CMK (cell line): Measurements from ENCODE around the gene PABPC1L2A.
"Not testable (repeated sequence)": the region's sequence is repeated elsewhere in the genome, so short reads cannot be mapped to it uniquely, and the experiment has no call there.

Experiments used
- DNase-seq: peaks from one replicate; pipeline ENCODE4 v3.0.0-alpha.2; 2010; ENCODE audit warnings: low read depth

PABPC1L2A gene

DNA sequence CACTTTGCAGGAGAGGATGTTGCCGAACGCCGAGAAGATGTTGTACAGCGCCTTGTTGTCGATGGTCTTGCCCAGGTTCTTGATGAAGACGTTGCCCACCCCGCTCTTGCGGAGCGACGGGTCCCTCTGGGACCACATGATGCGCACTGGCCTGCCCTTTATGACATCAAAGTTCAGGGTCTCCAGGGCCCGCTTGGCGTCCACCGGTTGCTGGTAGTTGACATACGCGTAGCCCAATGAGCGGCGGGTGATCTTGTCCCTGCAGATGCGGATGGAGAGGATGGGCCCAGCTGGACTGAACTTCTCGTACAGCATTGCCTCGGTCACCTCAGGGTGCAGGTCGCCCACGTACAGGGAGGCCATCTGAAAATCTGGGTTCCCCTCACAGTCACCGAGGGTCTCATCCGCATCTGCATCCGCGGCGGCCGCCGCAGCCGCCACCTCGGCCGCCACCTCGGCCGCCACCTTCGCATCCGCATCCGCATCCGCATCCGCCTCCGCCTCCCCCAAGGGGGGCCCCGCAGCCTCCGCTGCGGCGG lies at the start of gene PABPC1L2A:
Gene PABPC1L2A, minus strand, starts transcription at position 489 of the 539 bp plus-strand sequence. Its CDS starts 126 bp downstream, at position 363.
- not testable (repeated sequence) for DNase-seq

DNA sequence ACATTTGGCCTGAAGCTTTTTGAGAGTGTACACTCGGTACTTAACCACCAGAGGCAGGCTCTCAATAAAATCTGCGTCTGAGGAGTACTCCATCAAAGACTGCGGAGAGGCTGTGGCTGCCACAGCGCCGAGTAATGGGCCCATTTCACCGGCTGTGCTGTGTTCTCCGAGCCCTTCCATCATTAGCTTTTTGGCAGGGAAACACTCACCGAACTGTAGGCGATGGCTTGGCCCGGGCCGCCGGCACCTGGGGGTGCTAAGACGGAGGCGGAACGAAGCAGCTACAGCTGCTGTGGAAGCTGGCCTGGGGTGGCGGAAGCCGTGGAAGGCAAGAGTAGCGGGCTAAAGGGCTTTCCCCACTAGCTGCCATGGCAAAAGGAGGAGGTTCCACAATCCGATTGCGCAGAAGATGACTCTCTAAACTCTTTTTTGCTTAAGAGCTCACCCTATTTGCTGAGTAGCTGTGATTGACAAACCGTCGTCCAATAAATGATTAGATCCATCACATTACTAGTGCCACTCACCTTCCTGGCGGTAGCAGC lies 48.5 kb upstream of the PABPC1L2A start:
- no peak for DNase-seq

DNA sequence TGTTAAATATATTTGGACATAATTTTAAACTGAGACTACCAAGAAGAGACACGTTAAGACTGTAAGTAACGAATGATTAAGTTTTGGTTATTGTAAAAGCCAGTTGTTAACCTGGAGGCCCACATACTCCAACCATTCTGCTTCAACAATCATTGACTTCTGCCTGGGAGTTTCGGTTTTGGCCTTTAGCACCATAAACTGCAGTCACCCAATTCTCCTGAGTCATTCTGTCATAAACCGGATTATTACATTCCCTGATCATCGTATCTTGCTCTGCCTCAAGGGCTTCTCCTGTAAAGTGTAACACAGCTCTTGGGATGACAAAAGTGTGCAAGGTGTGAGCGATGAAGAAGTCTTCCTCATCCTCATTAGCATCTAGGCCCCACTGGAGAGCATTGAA lies 46.9 kb upstream of the PABPC1L2A start:
- DNase-seq: no peak

DNA sequence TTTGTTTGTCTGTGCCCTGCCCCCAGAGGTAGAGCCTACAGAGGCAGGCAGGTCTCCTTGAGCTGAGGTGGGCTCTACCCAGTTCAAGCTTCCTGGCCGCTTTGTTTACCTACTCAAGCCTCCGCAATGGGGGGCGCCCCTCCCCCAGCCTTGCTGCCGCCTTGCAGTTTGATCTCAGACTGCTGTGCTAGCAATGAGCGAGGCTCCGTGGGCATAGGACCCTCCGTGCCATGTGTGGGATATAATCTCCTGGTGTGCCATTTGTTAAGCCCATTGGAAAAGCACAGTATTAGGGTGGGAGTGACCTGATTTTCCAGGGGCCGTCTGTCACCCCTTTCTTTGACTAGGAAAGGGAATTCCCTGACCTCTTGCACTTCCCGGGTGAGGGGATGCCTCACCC lies 20.2 kb upstream of the PABPC1L2A start:
- not testable (repeated sequence) for DNase-seq

DNA sequence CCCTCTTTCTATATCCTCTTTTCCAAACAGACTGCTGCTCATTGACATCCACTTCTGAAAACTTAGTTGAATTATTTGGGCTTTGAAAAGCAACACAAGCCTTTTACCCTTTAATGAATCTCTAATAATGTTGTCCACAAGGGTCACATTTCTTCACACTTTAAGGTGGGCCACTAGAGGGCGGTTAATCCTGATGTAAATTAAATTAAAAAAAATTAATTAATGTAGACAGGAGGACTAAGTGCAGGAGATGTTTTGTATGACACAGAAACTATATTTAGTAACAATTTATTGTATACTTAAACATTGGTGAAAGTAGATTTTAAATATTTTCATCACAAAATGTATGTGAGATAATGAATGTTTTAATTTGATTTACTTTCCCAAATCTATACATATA lies 7.5 kb upstream of the PABPC1L2A start:
- not testable (repeated sequence) for DNase-seq

DNA sequence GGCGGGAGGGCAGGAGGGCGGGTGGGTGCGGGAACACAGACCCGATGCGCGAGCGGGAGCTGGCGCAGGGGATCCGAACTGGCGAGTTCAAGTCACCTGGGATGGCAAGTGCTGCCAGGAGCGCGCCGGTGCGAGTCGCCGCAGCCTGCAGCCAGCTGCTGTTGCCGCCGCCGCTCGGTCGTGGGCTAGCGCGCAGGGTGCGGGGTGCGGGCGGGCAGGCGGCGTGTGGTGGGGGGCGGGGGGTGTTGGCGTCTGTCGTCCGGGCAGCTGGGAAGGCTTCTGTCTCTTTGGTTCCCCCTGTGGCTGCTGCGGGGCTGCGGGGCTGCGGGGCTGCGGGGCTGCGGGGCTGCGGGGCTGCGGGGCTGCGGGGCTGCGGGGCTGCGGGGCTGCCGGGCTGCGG lies 572 bp upstream of the PABPC1L2A start:
- DNase-seq: not testable (repeated sequence)

DNA sequence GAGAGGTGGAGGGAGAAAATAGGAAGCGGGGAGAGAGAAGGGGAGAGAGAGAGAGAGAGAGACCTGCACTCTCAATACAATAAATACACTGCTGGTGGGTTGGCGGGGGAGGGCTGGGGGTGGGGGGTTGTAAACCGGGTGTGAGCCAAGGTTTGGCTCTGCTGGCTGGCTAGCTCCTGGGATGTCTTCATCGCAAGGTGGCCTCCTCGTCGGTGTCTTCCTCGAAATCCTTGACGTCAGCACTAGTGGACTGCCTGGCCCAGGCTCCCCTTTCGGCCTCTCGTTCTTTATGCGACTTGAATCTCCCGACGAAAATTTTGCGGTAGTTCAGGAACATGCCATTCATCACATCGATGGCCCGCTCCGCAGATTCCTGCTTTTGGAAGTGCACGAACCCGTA lies 715 bp downstream of the PABPC1L2A start:
- not testable (repeated sequence) for DNase-seq

DNA sequence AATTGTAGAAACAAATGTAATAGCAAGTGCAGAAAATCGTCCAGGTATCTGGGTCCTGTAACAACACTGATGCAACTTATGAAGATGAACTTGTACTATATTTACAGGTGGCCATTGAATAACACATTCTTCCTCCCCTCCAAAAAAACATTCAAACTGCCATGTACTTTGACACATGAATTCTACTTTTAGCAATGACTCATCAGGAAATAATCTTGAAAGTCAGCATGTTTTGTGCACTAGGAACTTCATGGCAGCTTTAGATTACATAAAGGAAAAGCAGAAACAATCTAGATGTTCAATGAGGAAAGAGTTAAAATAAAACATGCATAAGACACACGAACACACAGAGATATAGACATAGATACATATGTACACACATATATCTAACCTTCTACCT lies 2.5 kb downstream of the PABPC1L2A start:
- DNase-seq: no peak

DNA sequence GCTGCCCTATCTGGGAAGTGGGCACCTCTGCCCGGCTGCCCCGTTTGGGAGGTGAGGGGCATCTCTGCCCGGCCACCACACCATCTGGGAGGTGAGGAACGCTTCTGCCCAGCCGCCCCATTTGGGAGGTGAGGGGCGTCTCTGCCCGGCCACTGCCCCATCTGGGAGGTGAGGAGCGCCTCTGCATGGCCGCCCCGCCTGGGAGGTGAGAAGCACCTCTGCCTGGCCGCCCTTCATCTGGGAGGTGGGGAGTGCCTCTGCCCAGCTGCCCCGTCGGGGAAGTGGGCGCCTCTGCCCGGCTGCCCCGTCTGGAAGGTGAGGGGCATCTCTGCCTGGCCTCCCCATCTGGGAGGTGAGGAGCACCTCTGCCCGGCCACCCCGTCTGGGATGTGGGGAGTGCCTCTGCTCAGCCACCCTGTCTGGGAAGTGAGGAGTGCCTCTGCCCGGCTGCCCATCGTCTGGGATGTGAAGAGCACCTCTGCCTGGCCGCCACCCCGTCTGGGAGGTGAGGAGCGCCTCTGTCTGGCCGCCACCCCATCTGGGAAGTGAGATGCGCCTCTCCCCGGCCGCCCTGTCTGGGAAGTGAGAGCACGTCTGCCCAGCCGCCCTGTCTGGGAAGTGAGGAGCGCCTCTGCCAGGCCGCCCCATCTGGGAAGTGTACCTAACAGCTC lies 9.8 kb downstream of the PABPC1L2A start:
- DNase-seq: no peak

DNA sequence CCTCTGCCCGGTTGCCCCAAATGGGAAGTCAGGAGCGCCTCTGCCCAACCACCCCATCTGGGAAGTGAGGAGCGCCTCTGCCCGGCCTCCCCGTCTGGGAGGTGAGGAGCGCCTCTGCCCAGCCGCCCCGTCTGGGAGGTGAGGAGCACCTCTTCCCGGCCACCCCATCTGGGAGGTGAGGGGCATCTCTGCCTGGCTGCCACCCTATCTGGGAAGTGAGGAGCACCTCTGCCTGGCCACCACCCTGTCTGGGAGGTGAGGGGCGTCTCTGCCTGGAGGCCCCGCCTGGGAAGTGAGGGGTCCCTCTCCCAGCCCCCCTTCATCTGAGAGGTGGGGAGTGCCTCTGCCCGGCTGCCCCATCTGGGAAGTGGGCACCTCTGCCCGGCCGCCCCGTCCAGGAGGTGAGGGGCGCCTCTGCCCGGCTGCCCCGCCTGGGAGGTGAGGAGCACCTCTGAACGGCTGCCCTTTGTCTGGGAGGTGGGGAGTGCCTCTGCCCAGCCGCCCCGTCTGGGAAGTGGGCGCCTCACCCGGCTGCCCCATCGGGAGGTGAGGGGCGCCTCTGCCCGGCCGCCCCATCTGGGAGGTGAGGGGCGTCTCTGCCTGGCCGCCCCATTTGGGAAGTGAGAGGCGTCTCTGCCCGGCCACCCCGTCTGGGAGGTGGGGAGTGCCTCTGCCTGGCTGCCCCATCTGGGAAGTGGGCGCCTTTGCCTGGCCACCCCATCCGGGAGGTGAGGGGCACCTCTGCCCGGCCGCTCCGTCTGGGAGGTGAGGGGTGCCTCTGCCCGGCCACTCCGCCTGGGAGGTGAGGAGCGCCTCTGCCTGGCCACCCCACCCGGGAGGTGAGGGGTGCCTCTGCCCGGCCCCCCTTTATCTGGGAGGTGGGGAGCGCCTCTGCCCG lies 10.6 kb downstream of the PABPC1L2A start:
- no peak for DNase-seq

DNA sequence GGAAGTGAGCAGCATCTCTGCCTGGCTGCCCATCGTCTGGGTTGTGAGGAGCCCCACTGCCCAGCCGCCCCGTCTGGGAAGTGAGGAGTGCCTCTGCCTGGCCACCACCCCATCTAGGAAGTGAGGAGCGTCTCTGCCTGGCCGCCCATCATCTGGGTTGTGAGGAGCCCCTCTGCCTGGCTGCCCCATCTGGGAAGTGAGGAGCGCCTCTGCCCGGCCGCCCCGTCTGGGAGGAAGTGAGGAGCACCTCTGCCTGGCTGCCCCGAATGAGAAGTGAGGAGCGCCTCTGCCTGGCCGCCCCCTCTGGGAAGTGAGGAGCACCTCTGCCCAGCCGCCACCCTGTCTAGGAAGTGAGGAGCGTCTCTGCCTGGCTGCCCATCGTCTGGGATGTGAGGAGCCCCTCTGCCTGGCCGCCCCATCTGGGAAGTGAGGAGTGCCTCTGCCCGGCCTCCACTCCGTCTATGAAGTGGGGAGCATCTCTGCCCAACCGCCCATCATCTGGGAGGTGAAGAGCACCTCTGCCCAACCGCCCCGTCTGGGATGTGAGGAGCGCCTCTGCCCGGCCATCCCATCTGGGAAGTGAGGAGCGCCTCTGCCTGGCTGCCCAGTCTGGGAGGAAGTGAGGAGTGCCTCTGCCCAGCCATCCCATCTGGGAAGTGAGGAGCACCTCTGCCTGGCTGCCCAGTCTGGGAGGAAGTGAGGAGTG lies 11.4 kb downstream of the PABPC1L2A start:
- not testable (repeated sequence) for DNase-seq

DNA sequence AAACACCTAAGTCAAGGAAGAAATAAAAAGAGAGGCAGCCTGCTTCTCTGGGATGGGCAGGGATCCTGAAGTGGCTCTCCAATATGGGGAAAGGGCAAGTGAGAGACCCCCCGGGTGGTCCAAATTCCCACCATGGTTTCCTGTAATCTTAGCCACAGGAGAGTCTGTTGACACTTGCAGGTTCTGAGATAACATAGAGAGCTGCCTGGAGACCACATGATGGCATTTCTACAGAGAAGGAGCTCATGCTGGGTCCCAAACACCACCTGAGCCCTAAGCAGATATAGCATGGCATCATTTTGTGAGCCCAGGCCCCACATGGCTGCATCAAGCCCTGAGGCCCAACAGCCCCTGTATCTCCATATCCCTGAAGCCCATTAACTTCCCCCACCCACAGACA lies 50.4 kb downstream of the PABPC1L2A start:
- no peak for DNase-seq
